K562 (cell line): Measurements from ENCODE around the gene GALNT12. TPM values are rescaled to one million over a fixed set of nuclear protein-coding genes. Genes with fewer than 3 reads are reported as not detected.

Experiments used
- BRF1 ChIP-seq: IDR thresholded peaks from 3 replicates; pipeline ENCODE4 v1.6.1; 2011; ENCODE audit warnings: borderline replicate concordance, mild to moderate bottlenecking; ENCODE audit not compliant: insufficient read length; ENCODE audit errors: extremely low read depth
- FOXA3 ChIP-seq, 2 experiments: fragments of 450-650 bp in 1 of 2; sonication (generic) in 1 of 2; formaldehyde crosslinking; IDR thresholded peaks in 1 of 2; conservative IDR thresholded peaks in 1 of 2; 2 replicates each; pipeline versions ENCODE4 v1.4.0 to v1.8.0; 2020 to 2022; ENCODE audit warnings: mild to moderate bottlenecking in 2 of 2, missing genetic modification reagents in 1 of 2
- FOXK1 ChIP-seq: sonication (generic); formaldehyde crosslinking; IDR thresholded peaks from 2 replicates; pipeline ENCODE4 v1.8.0; 2022; ENCODE audit warnings: missing genetic modification reagents, mild to moderate bottlenecking, borderline replicate concordance
- HIVEP1 ChIP-seq: fragments of 250-450 bp; sonication (Bioruptor Pico); IDR thresholded peaks from 2 replicates; pipeline ENCODE4 v1.4.0; 2020; ENCODE audit warnings: mild to moderate bottlenecking
- HNRNPL ChIP-seq: fragments of 200-400 bp; formaldehyde crosslinking; IDR thresholded peaks from 2 replicates; pipeline ENCODE4 v1.6.1; 2017; ENCODE audit warnings: low read depth, mild to moderate bottlenecking, low read length
- MAFK ChIP-seq: IDR thresholded peaks from 2 replicates; pipeline ENCODE4 v1.6.1; 2011; ENCODE audit warnings: low read length, improper control_type of control experiment
- PCBP2 ChIP-seq: fragments of 200-400 bp; formaldehyde crosslinking; IDR thresholded peaks from 2 replicates; pipeline ENCODE4 v1.6.1; 2018; ENCODE audit warnings: low read length, low read depth, mild to moderate bottlenecking, moderate library complexity; ENCODE audit not compliant: poor library complexity, severe bottlenecking
- PRMT5 ChIP-seq: sonication (generic); formaldehyde crosslinking; IDR thresholded peaks from 2 replicates; pipeline ENCODE4 v1.5.0; 2020; ENCODE audit warnings: missing genetic modification reagents
- RBM17 ChIP-seq: fragments of 200-400 bp; formaldehyde crosslinking; IDR thresholded peaks from 2 replicates; pipeline ENCODE4 v1.6.1; 2017; ENCODE audit warnings: low read depth, mild to moderate bottlenecking, low read length, borderline replicate concordance
- SMARCE1 ChIP-seq: fragments of 450-650 bp; IDR thresholded peaks from 2 replicates; pipeline ENCODE4 v1.7.1; 2016; ENCODE audit warnings: mild to moderate bottlenecking
- TFAM ChIP-seq: fragments of 250-450 bp; sonication (Bioruptor Pico); conservative IDR thresholded peaks from 2 replicates; pipeline ENCODE4 v1.5.0; 2021; ENCODE audit warnings: mild to moderate bottlenecking, moderate library complexity
- USF2 ChIP-seq: sonication (generic); formaldehyde crosslinking; IDR thresholded peaks from 2 replicates; pipeline ENCODE4 v1.5.0; 2020; ENCODE audit warnings: missing genetic modification reagents
- XRCC3 ChIP-seq: fragments of 450-650 bp; IDR thresholded peaks from 2 replicates; pipeline ENCODE4 v1.6.1; 2017; ENCODE audit warnings: mild to moderate bottlenecking, moderate library complexity
- ZFP36 ChIP-seq: fragments of 150-350 bp; IDR thresholded peaks from 2 replicates; pipeline ENCODE4 v1.6.1; 2018; ENCODE audit warnings: low read length, low read depth; ENCODE audit not compliant: partially characterized antibody
- polyA plus RNA-seq, 8 experiments: library from polyadenylated mRNA; depleted of rRNA in 4 of 8; stranded (reverse) in 5 of 8; unstranded in 3 of 8; fragments of >200 nt; fragmentation: Nextera tagmentation in 2 of 8; fragmentation: Illumina TruSeq in 1 of 8; extraction: Ambion mirVana in 2 of 8; extraction: Trizol in 1 of 8; gene quantifications; 2 replicates each; pipeline versions ENCODE4 v1.2.1 to v1.2.3, GENCODE V29; 2011 to 2014; ENCODE audit warnings: inconsistent platforms in 1 of 8, missing spikeins in 1 of 8
- total RNA-seq, 7 experiments: library from RNA; depleted of rRNA in 6 of 7; stranded (reverse); fragments of >200 nt in 6 of 7; fragmentation: Illumina TruSeq in 2 of 7; extraction: Trizol in 2 of 7; gene quantifications; 2 replicates each; pipeline versions ENCODE4 v1.2.1 to v1.2.3, GENCODE V29; 2011 to 2021; ENCODE audit warnings: low replicate concordance in 1 of 7
- TF ChIP-seq, protein P1 (sequence below): fragments of 250-450 bp; sonication (Bioruptor Pico); IDR thresholded peaks from 2 replicates; pipeline ENCODE4 v1.5.0; 2021
- TF ChIP-seq, protein P2 (sequence below), 2 experiments: IDR thresholded peaks in 1 of 2; conservative IDR thresholded peaks in 1 of 2; 2 replicates each; pipeline ENCODE4 v1.6.1; 2016; ENCODE audit warnings: low read depth in 2 of 2, mild to moderate bottlenecking in 1 of 2, missing compliant biosample characterization in 1 of 2, missing genetic modification characterization in 1 of 2, moderate library complexity in 1 of 2
- TF ChIP-seq, protein P3 (sequence below): fragments of 450-650 bp; IDR thresholded peaks from 2 replicates; pipeline ENCODE4 v1.6.1; 2016; ENCODE audit warnings: antibody characterized with exemption

GALNT12 gene
- total and polyA plus RNA-seq, 9 of the 15 experiments (the other 6 are each of a cell fraction or from before 2014, with no cell fraction given), result 29.7 to 82.9 (median 44.2) TPM

GRCh38 chr9:98790842-98791607 is 16.4 kb upstream of the GALNT12 start (continued):
- TF ChIP-seq, protein P1, sequence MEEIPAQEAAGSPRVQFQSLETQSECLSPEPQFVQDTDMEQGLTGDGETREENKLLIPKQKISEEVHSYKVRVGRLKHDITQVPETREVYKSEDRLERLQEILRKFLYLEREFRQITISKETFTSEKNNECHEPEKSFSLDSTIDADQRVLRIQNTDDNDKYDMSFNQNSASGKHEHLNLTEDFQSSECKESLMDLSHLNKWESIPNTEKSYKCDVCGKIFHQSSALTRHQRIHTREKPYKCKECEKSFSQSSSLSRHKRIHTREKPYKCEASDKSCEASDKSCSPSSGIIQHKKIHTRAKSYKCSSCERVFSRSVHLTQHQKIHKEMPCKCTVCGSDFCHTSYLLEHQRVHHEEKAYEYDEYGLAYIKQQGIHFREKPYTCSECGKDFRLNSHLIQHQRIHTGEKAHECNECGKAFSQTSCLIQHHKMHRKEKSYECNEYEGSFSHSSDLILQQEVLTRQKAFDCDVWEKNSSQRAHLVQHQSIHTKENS (CRISPR knock-in tag), result no peak
- TF ChIP-seq FOXA3 (CRISPR knock-in tag; conservative IDR thresholded peaks at IDR 0.05 in 1 of 2, IDR thresholded peaks at IDR 0.05 in 1 of 2) (no peak), SMARCE1 (no peak), XRCC3 (no peak), USF2 (CRISPR knock-in tag) (no peak), MAFK (no peak), PCBP2 (no peak), FOXK1 (no peak), TFAM (CRISPR knock-in tag) (no peak), HIVEP1 (no peak), HNRNPL (0 out of 2 replicates have a peak, but pooled peaks have one; percentile 60), RBM17 (no peak), BRF1 (no peak), PRMT5 (CRISPR knock-in tag) (no peak), ZFP36 (no peak)
- TF ChIP-seq, protein P2, sequence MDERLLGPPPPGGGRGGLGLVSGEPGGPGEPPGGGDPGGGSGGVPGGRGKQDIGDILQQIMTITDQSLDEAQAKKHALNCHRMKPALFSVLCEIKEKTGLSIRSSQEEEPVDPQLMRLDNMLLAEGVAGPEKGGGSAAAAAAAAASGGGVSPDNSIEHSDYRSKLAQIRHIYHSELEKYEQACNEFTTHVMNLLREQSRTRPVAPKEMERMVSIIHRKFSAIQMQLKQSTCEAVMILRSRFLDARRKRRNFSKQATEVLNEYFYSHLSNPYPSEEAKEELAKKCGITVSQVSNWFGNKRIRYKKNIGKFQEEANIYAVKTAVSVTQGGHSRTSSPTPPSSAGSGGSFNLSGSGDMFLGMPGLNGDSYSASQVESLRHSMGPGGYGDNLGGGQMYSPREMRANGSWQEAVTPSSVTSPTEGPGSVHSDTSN (CRISPR knock-in tag; IDR thresholded peaks at IDR 0.05; ENCODE audit: low read depth), result no peak
- TF ChIP-seq, protein P2 (tag; conservative IDR thresholded peaks at IDR 0.05; ENCODE audit: low read depth), result no peak
- TF ChIP-seq, protein P3, sequence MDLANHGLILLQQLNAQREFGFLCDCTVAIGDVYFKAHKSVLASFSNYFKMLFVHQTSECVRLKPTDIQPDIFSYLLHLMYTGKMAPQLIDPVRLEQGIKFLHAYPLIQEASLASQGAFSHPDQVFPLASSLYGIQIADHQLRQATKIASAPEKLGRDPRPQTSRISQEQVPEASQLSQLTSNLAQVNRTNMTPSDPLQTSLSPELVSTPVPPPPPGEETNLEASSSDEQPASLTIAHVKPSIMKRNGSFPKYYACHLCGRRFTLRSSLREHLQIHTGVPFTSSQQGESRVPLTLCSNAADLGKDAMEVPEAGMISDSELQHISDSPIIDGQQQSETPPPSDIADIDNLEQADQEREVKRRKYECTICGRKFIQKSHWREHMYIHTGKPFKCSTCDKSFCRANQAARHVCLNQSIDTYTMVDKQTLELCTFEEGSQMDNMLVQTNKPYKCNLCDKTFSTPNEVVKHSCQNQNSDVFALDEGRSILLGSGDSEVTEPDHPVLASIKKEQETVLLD, result no peak; the same call in 1 of the 2 replicates
